ENCODE measurements around the gene SLC6A17.

DNA sequence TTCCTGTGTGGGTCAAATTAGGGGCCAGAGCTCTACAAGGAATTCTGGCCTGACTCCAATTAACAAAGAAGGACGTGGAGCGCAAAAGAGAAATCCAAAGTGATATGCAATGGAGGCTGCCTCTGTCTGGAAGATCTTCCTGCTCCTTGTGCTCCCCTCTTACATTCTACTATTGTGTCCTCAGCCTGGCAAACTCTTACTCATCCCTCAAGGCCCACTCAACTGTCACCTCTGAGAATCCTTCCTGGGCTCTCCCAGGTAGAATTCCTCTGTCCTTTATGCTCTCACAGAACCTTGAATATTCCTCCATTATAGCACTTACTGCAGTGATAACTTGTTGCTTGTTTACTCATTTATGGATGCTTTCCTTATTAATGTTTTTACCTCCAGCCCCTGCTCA lies 91.2 kb downstream of the SLC6A17 start:
- TF ChIP-seq GATA3 (IDR thresholded peaks at IDR 0.05; ENCODE audit: low read depth, low read length) (no peak), GATA2 (IDR thresholded peaks at IDR 0.05; ENCODE audit: low read depth, low read length) (no peak)
